HG02943 (cell line): Measurements from ENCODE around the gene PPP2R2C.

ENCODE experiments used
- ATAC-seq: cut with Tn5 transposase; IDR thresholded peaks from one replicate; pipeline ENCODE4 v1.9.1; 2021; ENCODE audit warnings: mild to moderate bottlenecking, low read depth, moderate library complexity; ENCODE audit not compliant: unreplicated experiment

The PPP2R2C gene

GRCh38 chr4:6383929-6384328 is 88.5 kb downstream of the PPP2R2C start:
- ATAC-seq: no peak

- ATAC-seq: no peak
These were observed 89.4 kb downstream of the PPP2R2C start for GRCh38 chr4:6383009-6383404.

GRCh38 chr4:6381571-6382123 is 90.8 kb downstream of the PPP2R2C start:
- no peak for ATAC-seq

- no peak for ATAC-seq
These were observed 91.5 kb downstream of the PPP2R2C start for GRCh38 chr4:6380746-6381410.

GRCh38 chr4:6379767-6380745 is 92.4 kb downstream of the PPP2R2C start:
- ATAC-seq: no peak

GRCh38 chr4:6378493-6379445 is 93.6 kb downstream of the PPP2R2C start:
- no peak for ATAC-seq

- ATAC-seq: no peak
These were observed 94.6 kb downstream of the PPP2R2C start for GRCh38 chr4:6377626-6378492.

- ATAC-seq: no peak
These were observed 96.7 kb downstream of the PPP2R2C start for GRCh38 chr4:6375620-6376295.

- ATAC-seq: no peak
These were observed 97.8 kb downstream of the PPP2R2C start for GRCh38 chr4:6374575-6374974.

- no peak for ATAC-seq
These were observed 98.6 kb downstream of the PPP2R2C start for GRCh38 chr4:6373541-6374410.

- ATAC-seq: no peak
These were observed 99.5 kb downstream of the PPP2R2C start for GRCh38 chr4:6372649-6373525.

- ATAC-seq: no peak
These were observed 100.6 kb downstream of the PPP2R2C start for GRCh38 chr4:6371812-6372211.

- ATAC-seq: no peak
These were observed 101.1 kb downstream of the PPP2R2C start for GRCh38 chr4:6371271-6371670.

GRCh38 chr4:6369924-6370645 is 102.3 kb downstream of the PPP2R2C start:
- ATAC-seq: no peak

GRCh38 chr4:6369511-6369910 is 102.9 kb downstream of the PPP2R2C start:
- ATAC-seq: no peak

- ATAC-seq: no peak
These were observed 103.4 kb downstream of the PPP2R2C start for GRCh38 chr4:6369035-6369434.
